K562 (cell line): ENCODE results near the gene GRIK5. TPM values are rescaled to one million over a fixed set of nuclear protein-coding genes. Genes with fewer than 3 reads are reported as not detected.

ENCODE experiments used
- BRD9 ChIP-seq: fragments of 450-650 bp; IDR thresholded peaks from 2 replicates; pipeline ENCODE4 v1.6.1; 2018; ENCODE audit warnings: low read depth; ENCODE audit not compliant: partially characterized antibody
- GTF2A2 ChIP-seq: IDR thresholded peaks from 2 replicates; pipeline ENCODE4 v1.6.1; 2016; ENCODE audit warnings: mild to moderate bottlenecking, missing genetic modification characterization, missing compliant biosample characterization
- HNRNPLL ChIP-seq: fragments of 200-400 bp; formaldehyde crosslinking; IDR thresholded peaks from 2 replicates; pipeline ENCODE4 v1.6.1; 2017; ENCODE audit warnings: low read length, low read depth, mild to moderate bottlenecking; ENCODE audit not compliant: poor library complexity, severe bottlenecking
- POLR2G ChIP-seq: fragments of 200-400 bp; formaldehyde crosslinking; IDR thresholded peaks from 2 replicates; pipeline ENCODE4 v1.6.1; 2017; ENCODE audit warnings: low read depth, mild to moderate bottlenecking, antibody characterized with exemption, low read length, moderate library complexity
- PTRF ChIP-seq: fragments of 450-650 bp; IDR thresholded peaks from 2 replicates; pipeline ENCODE4 v1.6.1; 2016; ENCODE audit warnings: mild to moderate bottlenecking, missing genetic modification characterization, missing compliant biosample characterization
- ZSCAN29 ChIP-seq: fragments of 450-650 bp; IDR thresholded peaks from 2 replicates; pipeline ENCODE4 v1.6.1; 2017
- polyA plus RNA-seq, 8 experiments: library from polyadenylated mRNA; depleted of rRNA in 4 of 8; stranded (reverse) in 5 of 8; unstranded in 3 of 8; fragments of >200 nt; fragmentation: Nextera tagmentation in 2 of 8; fragmentation: Illumina TruSeq in 1 of 8; extraction: Ambion mirVana in 2 of 8; extraction: Trizol in 1 of 8; gene quantifications; 2 replicates each; pipeline versions ENCODE4 v1.2.1 to v1.2.3, GENCODE V29; 2011 to 2014; ENCODE audit warnings: inconsistent platforms in 1 of 8, missing spikeins in 1 of 8
- total RNA-seq, 7 experiments: library from RNA; depleted of rRNA in 6 of 7; stranded (reverse); fragments of >200 nt in 6 of 7; fragmentation: Illumina TruSeq in 2 of 7; extraction: Trizol in 2 of 7; gene quantifications; 2 replicates each; pipeline versions ENCODE4 v1.2.1 to v1.2.3, GENCODE V29; 2011 to 2021; ENCODE audit warnings: low replicate concordance in 1 of 7
- TF ChIP-seq, protein P1 (sequence below): sonication (generic); formaldehyde crosslinking; IDR thresholded peaks from 2 replicates; pipeline ENCODE4 v1.8.1; 2023; ENCODE audit warnings: missing genetic modification reagents, mild to moderate bottlenecking, borderline replicate concordance
- TF ChIP-seq, protein P2 (sequence below): IDR thresholded peaks from 2 replicates; pipeline ENCODE4 v1.6.1; 2016; ENCODE audit warnings: missing genetic modification characterization, missing compliant biosample characterization
- TF ChIP-seq, protein P3 (sequence below): fragments of 450-650 bp; conservative IDR thresholded peaks from 2 replicates; pipeline ENCODE4 v1.6.1; 2016; ENCODE audit warnings: missing genetic modification characterization, low read depth, mild to moderate bottlenecking, control low read depth, missing compliant biosample characterization
- TF ChIP-seq, protein P4 (sequence below): sonication (generic); formaldehyde crosslinking; IDR thresholded peaks from 2 replicates; pipeline ENCODE4 v1.8.0; 2023; ENCODE audit warnings: mild to moderate bottlenecking, missing genetic modification reagents
- TF ChIP-seq, protein P5 (sequence below): fragments of 450-650 bp; IDR thresholded peaks from 2 replicates; pipeline ENCODE4 v1.6.1; 2014; ENCODE audit warnings: low read depth, mild to moderate bottlenecking, moderate library complexity, borderline replicate concordance
- TF ChIP-seq, protein P6 (sequence below): sonication (generic); formaldehyde crosslinking; IDR thresholded peaks from 2 replicates; pipeline ENCODE4 v1.8.0; 2022; ENCODE audit warnings: mild to moderate bottlenecking, missing genetic modification reagents

GRIK5 gene
- total and polyA plus RNA-seq, 9 of the 15 experiments (the other 6 are each of a cell fraction or from before 2014, with no cell fraction given) = 0.04 to 0.55 (median 0.27) TPM; not detected in 2

DNA sequence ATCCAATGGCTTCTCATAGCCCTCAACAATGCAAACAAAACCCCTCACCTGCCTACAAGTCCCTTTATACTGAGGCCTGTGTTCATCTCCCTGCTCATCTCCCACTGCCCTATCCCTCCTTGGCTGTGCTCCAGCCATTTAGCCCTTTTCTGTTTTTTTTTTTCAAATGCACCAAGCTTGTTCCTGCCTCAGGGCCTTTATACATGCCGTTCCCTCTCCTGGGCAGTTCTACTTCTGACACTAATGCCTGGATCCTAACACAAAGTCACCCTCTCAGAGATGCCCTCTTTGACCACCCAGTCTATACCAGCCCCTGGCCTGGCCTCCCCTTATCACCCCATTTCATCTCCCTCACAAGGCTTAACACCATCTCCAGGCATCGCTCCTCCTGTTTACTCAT is 32.9 kb upstream of the GRIK5 start (continued):
- TF ChIP-seq ZSCAN29 = no peak
- no peak for TF ChIP-seq POLR2G
- no peak for TF ChIP-seq BRD9
- TF ChIP-seq PTRF (tag) = no peak
- TF ChIP-seq, protein P1, sequence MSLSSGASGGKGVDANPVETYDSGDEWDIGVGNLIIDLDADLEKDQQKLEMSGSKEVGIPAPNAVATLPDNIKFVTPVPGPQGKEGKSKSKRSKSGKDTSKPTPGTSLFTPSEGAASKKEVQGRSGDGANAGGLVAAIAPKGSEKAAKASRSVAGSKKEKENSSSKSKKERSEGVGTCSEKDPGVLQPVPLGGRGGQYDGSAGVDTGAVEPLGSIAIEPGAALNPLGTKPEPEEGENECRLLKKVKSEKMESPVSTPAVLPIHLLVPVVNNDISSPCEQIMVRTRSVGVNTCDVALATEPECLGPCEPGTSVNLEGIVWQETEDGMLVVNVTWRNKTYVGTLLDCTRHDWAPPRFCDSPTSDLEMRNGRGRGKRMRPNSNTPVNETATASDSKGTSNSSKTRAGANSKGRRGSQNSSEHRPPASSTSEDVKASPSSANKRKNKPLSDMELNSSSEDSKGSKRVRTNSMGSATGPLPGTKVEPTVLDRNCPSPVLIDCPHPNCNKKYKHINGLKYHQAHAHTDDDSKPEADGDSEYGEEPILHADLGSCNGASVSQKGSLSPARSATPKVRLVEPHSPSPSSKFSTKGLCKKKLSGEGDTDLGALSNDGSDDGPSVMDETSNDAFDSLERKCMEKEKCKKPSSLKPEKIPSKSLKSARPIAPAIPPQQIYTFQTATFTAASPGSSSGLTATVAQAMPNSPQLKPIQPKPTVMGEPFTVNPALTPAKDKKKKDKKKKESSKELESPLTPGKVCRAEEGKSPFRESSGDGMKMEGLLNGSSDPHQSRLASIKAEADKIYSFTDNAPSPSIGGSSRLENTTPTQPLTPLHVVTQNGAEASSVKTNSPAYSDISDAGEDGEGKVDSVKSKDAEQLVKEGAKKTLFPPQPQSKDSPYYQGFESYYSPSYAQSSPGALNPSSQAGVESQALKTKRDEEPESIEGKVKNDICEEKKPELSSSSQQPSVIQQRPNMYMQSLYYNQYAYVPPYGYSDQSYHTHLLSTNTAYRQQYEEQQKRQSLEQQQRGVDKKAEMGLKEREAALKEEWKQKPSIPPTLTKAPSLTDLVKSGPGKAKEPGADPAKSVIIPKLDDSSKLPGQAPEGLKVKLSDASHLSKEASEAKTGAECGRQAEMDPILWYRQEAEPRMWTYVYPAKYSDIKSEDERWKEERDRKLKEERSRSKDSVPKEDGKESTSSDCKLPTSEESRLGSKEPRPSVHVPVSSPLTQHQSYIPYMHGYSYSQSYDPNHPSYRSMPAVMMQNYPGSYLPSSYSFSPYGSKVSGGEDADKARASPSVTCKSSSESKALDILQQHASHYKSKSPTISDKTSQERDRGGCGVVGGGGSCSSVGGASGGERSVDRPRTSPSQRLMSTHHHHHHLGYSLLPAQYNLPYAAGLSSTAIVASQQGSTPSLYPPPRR (CRISPR knock-in tag) = no peak
- TF ChIP-seq, protein P2, sequence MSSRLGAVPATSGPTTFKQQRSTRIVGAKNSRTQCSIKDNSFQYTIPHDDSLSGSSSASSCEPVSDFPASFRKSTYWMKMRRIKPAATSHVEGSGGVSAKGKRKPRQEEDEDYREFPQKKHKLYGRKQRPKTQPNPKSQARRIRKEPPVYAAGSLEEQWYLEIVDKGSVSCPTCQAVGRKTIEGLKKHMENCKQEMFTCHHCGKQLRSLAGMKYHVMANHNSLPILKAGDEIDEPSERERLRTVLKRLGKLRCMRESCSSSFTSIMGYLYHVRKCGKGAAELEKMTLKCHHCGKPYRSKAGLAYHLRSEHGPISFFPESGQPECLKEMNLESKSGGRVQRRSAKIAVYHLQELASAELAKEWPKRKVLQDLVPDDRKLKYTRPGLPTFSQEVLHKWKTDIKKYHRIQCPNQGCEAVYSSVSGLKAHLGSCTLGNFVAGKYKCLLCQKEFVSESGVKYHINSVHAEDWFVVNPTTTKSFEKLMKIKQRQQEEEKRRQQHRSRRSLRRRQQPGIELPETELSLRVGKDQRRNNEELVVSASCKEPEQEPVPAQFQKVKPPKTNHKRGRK = no peak
- TF ChIP-seq GTF2A2 (tag) = no peak
- TF ChIP-seq, protein P3, sequence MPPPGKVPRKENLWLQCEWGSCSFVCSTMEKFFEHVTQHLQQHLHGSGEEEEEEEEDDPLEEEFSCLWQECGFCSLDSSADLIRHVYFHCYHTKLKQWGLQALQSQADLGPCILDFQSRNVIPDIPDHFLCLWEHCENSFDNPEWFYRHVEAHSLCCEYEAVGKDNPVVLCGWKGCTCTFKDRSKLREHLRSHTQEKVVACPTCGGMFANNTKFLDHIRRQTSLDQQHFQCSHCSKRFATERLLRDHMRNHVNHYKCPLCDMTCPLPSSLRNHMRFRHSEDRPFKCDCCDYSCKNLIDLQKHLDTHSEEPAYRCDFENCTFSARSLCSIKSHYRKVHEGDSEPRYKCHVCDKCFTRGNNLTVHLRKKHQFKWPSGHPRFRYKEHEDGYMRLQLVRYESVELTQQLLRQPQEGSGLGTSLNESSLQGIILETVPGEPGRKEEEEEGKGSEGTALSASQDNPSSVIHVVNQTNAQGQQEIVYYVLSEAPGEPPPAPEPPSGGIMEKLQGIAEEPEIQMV (tag) = no peak
- TF ChIP-seq, protein P4, sequence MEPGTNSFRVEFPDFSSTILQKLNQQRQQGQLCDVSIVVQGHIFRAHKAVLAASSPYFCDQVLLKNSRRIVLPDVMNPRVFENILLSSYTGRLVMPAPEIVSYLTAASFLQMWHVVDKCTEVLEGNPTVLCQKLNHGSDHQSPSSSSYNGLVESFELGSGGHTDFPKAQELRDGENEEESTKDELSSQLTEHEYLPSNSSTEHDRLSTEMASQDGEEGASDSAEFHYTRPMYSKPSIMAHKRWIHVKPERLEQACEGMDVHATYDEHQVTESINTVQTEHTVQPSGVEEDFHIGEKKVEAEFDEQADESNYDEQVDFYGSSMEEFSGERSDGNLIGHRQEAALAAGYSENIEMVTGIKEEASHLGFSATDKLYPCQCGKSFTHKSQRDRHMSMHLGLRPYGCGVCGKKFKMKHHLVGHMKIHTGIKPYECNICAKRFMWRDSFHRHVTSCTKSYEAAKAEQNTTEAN = no peak
- no peak for TF ChIP-seq HNRNPLL
- TF ChIP-seq, protein P5, sequence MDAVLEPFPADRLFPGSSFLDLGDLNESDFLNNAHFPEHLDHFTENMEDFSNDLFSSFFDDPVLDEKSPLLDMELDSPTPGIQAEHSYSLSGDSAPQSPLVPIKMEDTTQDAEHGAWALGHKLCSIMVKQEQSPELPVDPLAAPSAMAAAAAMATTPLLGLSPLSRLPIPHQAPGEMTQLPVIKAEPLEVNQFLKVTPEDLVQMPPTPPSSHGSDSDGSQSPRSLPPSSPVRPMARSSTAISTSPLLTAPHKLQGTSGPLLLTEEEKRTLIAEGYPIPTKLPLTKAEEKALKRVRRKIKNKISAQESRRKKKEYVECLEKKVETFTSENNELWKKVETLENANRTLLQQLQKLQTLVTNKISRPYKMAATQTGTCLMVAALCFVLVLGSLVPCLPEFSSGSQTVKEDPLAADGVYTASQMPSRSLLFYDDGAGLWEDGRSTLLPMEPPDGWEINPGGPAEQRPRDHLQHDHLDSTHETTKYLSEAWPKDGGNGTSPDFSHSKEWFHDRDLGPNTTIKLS = no peak
- TF ChIP-seq, protein P6, sequence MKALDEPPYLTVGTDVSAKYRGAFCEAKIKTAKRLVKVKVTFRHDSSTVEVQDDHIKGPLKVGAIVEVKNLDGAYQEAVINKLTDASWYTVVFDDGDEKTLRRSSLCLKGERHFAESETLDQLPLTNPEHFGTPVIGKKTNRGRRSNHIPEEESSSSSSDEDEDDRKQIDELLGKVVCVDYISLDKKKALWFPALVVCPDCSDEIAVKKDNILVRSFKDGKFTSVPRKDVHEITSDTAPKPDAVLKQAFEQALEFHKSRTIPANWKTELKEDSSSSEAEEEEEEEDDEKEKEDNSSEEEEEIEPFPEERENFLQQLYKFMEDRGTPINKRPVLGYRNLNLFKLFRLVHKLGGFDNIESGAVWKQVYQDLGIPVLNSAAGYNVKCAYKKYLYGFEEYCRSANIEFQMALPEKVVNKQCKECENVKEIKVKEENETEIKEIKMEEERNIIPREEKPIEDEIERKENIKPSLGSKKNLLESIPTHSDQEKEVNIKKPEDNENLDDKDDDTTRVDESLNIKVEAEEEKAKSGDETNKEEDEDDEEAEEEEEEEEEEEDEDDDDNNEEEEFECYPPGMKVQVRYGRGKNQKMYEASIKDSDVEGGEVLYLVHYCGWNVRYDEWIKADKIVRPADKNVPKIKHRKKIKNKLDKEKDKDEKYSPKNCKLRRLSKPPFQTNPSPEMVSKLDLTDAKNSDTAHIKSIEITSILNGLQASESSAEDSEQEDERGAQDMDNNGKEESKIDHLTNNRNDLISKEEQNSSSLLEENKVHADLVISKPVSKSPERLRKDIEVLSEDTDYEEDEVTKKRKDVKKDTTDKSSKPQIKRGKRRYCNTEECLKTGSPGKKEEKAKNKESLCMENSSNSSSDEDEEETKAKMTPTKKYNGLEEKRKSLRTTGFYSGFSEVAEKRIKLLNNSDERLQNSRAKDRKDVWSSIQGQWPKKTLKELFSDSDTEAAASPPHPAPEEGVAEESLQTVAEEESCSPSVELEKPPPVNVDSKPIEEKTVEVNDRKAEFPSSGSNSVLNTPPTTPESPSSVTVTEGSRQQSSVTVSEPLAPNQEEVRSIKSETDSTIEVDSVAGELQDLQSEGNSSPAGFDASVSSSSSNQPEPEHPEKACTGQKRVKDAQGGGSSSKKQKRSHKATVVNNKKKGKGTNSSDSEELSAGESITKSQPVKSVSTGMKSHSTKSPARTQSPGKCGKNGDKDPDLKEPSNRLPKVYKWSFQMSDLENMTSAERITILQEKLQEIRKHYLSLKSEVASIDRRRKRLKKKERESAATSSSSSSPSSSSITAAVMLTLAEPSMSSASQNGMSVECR = no peak
